SK-N-MC (cell line): ENCODE results near the gene DCUN1D2.

Experiments
- EZH2 ChIP-seq: fragments of 200-600 bp; sonication (generic); IDR thresholded peaks from one replicate; pipeline ENCODE4 v1.6.1; 2017; ENCODE audit warnings: antibody characterized with exemption
- POLR2AphosphoS5 ChIP-seq: IDR thresholded peaks from 2 replicates; pipeline ENCODE4 v1.6.1; 2012; ENCODE audit warnings: mild to moderate bottlenecking, low read depth, low read length, borderline replicate concordance

DNA sequence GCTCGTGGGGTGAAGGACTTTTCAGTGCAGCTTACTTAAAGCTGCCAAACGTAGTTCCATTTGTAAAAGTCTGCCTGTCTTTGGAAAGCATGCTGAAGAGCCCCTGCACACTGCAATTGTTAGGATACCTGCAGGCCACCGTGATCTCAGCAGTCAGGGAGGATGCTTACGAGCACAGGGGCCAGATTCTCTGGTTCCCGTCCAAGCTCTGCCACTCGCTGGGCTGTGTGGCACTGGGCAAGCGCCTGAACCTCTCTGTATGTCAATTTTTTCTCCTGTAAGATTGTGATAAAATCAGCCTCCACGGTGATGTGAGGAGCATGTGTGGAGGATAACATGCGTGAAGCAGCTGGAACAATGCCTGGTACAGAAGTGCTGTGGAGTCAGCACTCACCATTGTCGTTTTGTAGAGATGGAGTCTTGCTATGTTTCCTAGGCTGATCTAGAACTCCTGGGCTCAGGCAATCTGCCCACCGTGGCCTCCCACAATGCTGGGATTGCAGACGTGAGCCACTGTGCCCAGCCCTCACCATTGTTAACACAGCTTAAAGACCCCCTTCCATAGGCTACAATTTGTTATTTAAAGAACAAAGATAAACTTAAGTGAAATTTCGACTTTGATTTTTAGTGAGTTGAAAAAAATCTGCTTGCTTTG lies 40.7 kb downstream of the DCUN1D2 start:
- no peak for TF ChIP-seq POLR2AphosphoS5
- TF ChIP-seq EZH2: no peak
